Measurements from ENCODE around the gene UBXN6.

Gene UBXN6

GRCh38 chr19:4437103-4437502 is 20.5 kb downstream of the UBXN6 start:
- DNase-seq: no peak

DNA sequence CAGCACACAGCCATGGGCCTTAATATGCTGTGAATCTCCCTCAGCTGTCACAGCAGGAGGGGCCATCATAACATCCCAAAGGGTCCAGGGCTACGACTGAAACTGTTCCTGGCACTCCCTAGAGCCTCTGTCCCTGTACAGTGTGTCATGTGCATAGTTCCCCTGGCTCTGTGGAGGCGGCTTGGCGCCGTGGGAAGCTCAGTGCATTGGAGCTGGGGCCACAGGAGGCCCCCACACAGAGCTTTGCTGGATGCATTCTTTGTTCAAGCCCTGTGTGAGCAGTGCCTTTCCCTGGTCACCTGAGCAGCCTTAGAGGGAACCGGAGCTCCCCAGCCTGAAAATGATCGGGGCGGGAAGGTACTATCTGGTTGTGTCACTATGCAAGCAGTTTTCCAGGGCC is 21.4 kb downstream of the UBXN6 start:
- DNase-seq: no peak

GRCh38 chr19:4434391-4434790 is 23.2 kb downstream of the UBXN6 start:
- no peak for DNase-seq

DNA sequence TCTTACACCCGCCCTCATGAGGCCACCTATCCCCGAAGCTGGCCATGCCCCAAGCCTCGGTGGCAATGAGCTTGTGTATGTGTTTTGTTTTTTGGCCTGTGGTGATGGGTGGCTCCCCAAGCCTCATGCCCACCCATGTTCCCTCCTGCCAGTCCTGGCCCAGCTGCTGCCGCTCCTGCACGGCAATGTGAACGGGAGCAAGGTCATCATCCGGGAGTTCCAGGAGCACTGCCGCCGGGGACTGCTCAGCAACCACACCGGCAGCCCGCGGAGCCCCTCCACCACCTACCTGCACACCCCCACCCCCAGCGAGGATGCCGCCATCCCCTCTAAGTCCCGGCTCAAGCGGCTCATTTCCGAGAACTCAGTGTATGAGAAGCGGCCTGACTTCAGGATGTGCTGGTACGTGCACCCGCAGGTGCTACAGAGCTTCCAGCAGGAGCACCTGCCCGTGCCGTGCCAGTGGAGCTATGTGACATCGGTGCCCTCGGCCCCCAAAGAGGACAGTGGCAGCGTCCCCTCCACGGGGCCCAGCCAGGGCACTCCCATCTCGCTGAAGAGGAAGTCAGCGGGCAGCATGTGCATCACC is 24.6 kb downstream of the UBXN6 start:
- no peak for DNase-seq

DNA sequence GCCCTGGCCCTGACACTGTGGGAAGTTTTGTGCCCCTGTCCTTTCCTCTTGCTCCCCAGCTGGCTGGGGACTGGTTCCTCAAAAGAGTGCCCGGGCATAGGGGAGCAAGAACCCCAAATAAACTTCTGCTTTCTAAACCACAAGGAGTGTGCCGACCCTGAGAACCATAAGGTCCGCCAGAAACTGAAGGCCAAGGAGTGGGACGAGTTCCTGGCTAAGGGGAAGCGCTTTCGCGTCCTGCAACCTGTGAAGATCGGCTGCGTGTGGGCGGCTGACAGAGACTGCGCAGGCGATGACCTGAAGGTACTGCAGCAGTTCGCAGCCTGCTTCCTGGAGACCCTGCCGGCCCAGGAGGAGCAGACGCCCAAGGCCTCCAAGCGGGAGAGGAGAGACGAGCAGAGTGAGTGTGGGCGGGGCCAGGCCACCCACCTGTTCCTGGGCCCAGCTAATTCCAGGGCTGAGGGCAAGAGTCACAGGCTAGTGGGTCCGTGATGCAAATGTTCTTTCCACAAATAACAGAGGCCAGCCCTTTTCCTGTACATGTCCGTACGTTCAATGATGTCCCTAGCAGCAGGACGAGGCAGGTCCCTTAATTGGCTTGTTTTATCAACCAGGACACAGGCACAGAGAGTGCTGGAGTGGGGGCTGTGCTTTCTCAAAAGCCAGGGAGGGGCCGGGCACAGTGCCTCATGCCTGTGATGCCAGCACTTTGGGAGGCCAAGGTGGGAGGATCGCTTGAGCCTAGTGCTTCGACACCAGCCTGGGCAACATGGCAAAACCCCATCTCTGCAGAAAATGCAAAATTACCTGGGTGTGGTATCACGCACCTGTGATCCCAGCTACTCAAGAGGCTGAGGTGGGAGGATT is 25.6 kb downstream of the UBXN6 start:
- DNase-seq: no peak

- no peak for DNase-seq
Observed at GRCh38 chr19:4431296-4431695, 26.3 kb downstream of the UBXN6 start.

DNA sequence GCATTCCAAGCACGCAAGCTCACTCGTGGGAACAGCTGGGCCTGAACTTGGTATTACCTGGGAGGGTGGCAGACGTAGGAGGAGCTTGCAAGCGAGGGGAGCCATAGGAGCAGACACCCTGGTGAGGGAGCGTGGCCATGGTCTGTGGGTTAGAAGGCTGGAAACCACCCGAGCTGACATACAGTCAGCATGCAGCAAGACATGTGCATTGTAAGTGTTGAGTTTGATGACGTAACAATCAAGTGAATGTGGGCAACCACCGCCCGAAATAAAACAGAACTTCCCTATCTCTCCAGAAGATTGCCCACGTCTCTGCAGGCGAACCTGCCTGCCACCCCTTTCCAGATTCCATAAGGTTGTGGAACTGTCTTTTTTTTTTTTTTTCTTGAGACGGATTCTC is 26.8 kb downstream of the UBXN6 start:
- no peak for DNase-seq

DNA sequence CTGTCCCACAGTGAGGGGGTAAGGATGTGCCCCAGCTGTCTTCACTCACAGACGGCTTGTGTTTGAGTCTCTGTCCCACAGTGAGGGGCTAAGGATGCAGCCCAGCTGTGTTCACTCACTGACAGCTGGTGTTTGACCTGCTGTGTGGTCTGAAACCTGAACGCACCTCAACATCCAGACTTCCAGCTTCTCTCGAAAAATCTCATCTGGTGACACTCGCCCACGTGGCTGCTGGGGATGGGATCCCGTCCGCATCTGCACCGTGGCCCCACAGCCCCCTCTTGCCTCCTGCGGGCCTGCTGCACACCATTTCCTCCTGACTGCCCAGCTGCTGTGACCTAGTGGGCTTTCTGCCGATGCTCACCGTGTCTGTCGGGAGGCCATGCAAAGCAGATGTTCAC is 27.8 kb downstream of the UBXN6 start:
- no peak for DNase-seq

DNA sequence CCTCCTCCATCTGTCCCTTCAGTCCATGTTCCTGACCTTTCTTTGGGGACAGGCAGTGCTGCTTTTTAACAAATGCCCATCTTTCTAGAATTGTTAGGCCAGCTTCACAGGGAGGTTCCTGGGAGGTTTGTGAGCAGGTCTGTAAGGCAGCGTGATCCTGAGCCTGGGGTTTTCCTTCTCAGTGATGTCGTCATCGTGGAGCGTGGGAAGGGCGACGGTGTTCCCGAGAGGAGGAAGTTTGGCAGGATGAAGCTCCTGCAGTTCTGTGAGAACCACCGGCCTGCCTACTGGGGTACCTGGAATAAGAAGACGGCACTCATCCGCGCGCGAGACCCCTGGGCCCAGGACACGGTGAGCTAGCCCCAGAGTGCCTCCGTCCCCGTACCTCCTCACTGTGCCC is 28.3 kb downstream of the UBXN6 start:
- DNase-seq: no peak

- DNase-seq: no peak
Observed at GRCh38 chr19:4428326-4428975, 29.1 kb downstream of the UBXN6 start.

- no peak for DNase-seq
Observed at GRCh38 chr19:4425537-4425936, 32.1 kb downstream of the UBXN6 start.

DNA sequence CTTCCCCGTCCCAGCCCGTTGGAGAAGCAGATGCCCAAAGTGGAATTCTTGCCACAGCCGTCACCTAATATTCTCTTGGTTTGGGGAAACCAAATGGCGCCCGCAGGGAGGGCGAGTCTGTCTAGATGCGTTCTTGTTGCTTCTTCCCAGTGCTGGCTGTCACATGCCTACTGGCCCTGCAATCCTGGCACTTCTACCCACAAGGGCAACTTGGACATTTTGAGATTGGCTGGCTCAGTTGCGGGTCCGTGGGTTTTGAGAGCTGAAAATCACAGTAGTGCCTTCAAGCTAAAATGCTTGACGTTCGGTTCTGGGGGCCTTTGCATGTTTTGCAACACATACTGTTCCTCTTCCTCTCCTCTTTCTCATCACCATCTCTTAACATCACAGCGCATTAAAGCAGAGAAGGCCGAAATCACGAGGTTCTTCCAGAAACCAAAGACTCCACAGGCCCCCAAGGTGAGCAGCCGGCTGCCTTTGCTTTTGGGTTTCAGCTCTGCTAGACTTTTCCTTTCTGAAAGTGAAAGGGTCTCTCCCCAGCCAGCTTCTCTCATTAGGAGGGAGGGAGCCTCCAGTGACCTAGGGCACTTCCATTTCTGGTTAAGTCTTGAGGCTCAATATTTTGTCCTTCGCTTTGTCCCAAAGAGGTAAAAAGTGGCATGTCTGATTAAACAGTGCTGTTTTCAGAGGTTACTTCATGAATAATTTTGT is 34.0 kb downstream of the UBXN6 start:
- no peak for DNase-seq

GRCh38 chr19:4416268-4416667 is 41.3 kb downstream of the UBXN6 start:
- no peak for DNase-seq

GRCh38 chr19:4415352-4415751 is 42.2 kb downstream of the UBXN6 start:
- DNase-seq: no peak

DNA sequence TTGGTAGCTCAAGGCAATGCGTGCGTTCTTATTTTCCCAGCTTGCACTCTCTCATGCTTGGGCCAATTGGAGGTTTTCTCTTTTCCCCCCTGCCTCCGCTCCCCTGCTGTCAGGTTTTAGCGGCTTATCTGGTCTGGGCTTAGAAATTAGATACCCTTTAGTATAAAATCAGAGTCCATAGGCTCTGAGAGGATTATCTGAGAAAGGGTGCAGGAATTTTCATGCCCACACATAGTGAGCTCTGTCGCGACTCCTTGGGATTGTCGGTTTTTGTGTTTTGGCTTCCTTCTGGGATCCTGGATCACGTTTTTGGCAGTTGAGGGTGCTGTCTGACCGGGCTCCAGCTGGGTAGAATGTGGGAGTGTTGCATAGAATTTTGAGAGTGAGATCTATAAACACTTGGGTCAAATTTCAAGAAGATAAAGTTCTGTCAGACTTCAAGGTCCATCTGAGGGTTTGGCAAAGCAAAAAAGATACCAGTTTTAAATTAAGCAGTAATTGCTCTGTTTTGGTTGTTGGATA is 42.7 kb downstream of the UBXN6 start:
- no peak for DNase-seq

GRCh38 chr19:4414144-4414799 is 43.3 kb downstream of the UBXN6 start:
- DNase-seq: no peak

DNA sequence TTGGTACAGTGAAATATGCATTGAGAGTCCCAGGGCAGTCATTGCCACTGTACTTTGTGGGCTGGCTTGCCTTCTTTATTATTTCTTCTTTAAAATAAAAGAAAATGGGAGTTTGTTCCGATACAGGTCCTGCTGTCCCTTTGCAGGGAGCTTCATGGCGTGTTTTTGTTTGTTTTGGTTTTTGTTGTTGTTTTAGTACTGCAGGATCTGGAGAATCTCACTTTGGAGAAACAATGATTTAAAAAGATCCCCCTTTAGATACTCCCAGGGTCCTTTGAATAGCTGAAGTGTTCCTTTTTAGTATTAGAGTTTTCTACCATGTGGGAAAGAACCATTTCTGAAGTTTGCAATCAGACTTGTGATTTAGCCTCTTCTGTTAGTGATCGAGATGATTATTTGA is 44.0 kb downstream of the UBXN6 start:
- DNase-seq: no peak

DNA sequence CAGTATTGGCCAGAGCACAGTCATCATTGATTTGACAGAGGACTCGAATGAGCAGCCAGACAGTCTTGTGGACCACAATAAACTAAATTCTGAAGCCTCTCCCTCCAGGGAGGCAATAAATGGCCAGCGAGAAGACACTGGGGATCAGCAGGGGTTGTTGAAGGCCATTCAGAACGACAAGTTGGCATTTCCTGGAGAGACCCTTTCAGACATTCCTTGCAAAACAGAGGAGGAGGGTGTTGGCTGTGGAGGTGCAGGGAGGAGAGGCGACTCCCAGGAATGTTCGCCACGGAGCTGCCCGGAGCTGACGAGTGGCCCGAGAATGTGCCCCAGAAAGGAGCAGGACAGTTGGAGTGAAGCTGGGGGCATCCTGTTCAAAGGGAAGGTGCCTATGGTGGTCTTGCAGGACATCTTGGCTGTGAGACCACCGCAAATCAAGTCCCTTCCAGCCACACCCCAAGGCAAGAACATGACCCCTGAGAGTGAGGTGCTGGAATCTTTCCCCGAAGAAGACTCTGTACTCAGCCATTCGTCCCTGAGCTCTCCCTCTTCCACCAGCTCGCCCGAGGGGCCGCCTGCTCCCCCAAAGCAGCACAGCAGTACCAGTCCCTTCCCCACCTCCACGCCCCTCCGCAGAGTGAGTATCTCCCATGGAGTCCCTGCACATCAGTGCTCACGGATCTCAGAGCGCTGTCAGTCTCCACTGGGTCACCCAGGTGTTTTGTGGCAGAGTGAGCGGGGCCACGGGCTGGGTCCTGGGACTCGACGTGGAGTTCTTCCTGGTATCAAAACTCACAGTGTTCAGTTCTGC is 48.3 kb downstream of the UBXN6 start:
- no peak for DNase-seq

DNA sequence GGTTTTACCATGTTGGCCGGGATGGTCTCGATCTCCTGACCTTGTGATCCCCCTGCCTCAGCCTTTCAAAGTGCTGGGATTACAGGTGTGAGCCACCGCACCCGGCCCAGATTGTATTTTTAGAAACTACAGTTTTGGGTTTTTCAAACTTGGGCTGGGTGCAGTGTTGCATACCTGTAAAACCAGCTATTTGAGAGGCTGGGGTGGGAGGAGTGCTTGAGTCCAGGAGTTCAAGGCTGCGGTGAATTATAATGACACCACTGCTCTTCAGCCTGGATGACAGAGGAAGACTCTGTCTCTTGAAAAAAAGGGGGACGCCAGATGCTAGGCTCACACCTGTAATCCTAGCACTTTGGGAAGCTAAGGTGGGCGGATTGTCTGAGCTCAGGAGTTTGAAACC is 51.0 kb downstream of the UBXN6 start:
- DNase-seq: no peak

DNA sequence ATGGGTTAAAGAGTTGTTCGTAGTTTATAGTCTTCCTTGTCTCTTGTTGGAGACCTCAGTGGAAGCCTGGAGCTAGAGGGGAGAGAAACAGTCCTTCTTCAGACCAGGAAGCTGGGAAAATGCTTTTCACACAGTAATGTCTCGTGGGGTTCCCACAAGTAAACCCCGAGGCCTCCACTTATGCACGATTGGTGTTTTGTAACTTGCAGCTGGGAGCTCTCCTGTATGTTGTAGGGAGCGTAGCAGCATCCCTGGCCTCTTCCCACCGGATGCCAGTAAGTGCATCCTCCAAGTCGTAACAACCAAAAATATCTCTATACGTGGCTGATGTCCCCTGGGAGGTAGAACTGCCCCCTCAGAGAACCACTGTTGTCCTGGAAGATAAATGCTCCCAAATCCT is 51.6 kb downstream of the UBXN6 start:
- DNase-seq: no peak

GRCh38 chr19:4403005-4403761 is 54.4 kb downstream of the UBXN6 start:
- DNase-seq: no peak

Data from NCI-H1105 treated with DMSO at 0.1 percent for 48 hours (cell line).